Choroid plexus epithelial cell (primary cell): ENCODE measurements around the gene TCF7L1.
"Not testable (repeated sequence)": the region's sequence is repeated elsewhere in the genome, so short reads cannot be mapped to it uniquely, and the experiment has no call there.

Experiments
- DNase-seq: peaks from one replicate; pipeline ENCODE4 v3.0.0-alpha.2; 2010; ENCODE audit warnings: low read depth
- H3K4me3 ChIP-seq: 2 replicates; pipeline ENCODE4 v1.5.1; 2011; ENCODE audit warnings: low read depth, mild to moderate bottlenecking, control low read depth, low read length, moderate library complexity
- CTCF ChIP-seq: conservative IDR thresholded peaks from 2 replicates; pipeline ENCODE4 v1.5.1; 2011; ENCODE audit warnings: low read depth, mild to moderate bottlenecking, control low read depth, inconsistent platforms, low read length, moderate library complexity

TCF7L1 gene

GRCh38 chr2:85334928-85335327 lies 201.7 kb downstream of the TCF7L1 start:
- no peak for DNase-seq
- TF ChIP-seq CTCF = no peak

GRCh38 chr2:85340034-85340892 lies 207.1 kb downstream of the TCF7L1 start:
- peak; percentile 30 for DNase-seq
- H3K4me3 ChIP-seq = no peak overlapping the region
- TF ChIP-seq CTCF = no peak

More at GRCh38 chr2:85334928-85335327, 201.7 kb downstream of the TCF7L1 start:
- no peak overlapping the region for H3K4me3 ChIP-seq

- no peak for TF ChIP-seq CTCF
- no peak for DNase-seq
Measured at GRCh38 chr2:85341269-85342029, 208.3 kb downstream of the TCF7L1 start.

GRCh38 chr2:85342156-85342555 lies 209.0 kb downstream of the TCF7L1 start:
- DNase-seq = no peak
- no peak for TF ChIP-seq CTCF
- H3K4me3 ChIP-seq = no peak overlapping the region

More at GRCh38 chr2:85341269-85342029, 208.3 kb downstream of the TCF7L1 start:
- H3K4me3 ChIP-seq = no peak overlapping the region

GRCh38 chr2:85343207-85343895 lies 210.2 kb downstream of the TCF7L1 start:
- not testable (repeated sequence) for DNase-seq, H3K4me3 ChIP-seq

GRCh38 chr2:85344356-85344954 lies 211.3 kb downstream of the TCF7L1 start:
- no peak for DNase-seq
- no peak for TF ChIP-seq CTCF
- no peak overlapping the region for H3K4me3 ChIP-seq

GRCh38 chr2:85347599-85347998 lies 214.4 kb downstream of the TCF7L1 start:
- no peak for DNase-seq
- TF ChIP-seq CTCF = no peak
- no peak overlapping the region for H3K4me3 ChIP-seq
